ENCODE data around the gene ABCB1. TPM values are rescaled to one million over a fixed set of nuclear protein-coding genes. Genes with fewer than 3 reads are reported as not detected.
"Not testable (repeated sequence)": the region's sequence is repeated elsewhere in the genome, so short reads cannot be mapped to it uniquely, and the experiment has no call there.

ABCB1 gene
- polyA plus RNA-seq, 1 donor: 27.4 TPM

DNA sequence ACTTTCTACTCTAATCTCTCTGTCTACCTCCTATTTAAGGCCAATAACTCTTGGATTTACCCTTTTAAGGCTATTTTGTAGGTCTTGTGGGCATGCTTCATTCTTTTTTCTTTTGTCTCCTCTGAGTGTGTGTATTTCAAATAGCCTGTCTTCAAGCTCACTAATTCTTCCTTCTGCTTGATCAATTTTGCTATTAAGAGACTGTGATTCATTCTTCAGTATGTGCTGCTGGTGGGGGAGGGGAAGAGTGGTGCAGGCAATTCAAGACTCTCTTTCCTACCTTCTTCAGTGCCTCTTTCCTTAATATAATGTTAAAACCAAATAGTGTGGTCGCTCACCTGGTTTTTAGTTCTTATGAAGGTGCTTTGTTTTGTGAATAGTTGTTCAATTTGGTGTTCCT lies 20.0 kb downstream of the ABCB1 start:
- DNase-seq: no peak

DNA sequence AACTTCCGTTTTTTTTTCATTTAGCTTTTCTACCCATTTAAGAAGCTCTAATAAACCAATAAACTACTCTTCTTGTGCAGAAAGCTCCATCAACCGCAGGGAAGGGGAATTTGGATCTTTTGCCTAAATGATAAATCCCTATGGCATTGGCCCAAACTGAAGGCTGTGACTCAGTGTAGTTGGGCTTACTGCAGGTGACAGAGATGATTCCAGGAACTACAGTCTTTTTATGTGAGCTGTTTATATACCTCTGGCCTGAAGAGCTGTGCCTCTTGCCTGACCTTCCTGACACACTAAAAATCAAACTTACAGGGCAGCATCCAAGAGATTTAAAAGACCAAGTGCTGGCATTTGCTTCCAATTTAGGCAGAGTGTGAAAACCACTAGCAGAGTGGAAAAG lies 25.2 kb downstream of the ABCB1 start:
- no peak for DNase-seq

DNA sequence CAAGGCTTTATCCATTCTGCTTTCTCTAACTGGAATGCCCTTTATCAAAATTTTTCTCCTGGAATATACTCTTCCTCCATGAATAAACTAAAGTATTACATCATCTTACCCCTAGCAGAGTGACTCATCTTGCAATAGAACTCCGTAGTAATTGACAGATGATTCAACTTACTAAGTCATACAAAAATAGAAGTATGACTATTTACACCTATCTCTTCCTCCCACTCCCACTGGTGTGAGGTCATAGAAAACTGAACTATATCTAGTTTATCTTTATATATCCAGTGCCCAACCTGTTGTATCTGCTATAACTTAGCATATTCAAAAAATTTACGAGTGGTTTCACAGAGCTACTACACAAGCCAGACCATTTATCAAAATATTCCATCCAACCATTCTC lies 26.1 kb downstream of the ABCB1 start:
- DNase-seq: no peak

DNA sequence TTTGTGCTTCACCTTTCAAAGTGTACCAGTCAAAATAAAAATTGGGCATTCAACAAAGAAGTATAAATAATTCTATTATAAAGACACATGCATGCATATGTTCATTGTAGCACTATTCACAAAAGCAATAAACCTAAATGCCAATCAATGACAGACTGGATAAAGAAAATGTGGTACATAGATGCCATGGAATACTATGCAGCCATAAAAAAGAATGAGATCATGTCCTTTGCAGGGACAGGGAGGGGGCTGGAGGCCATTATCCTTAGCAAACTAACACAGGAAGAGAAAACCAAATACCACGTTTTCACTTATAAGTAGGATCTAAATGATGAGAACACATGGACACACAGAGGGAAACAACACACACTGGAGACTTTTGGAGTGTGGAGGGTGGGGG lies 28.2 kb downstream of the ABCB1 start:
- not testable (repeated sequence) for DNase-seq

DNA sequence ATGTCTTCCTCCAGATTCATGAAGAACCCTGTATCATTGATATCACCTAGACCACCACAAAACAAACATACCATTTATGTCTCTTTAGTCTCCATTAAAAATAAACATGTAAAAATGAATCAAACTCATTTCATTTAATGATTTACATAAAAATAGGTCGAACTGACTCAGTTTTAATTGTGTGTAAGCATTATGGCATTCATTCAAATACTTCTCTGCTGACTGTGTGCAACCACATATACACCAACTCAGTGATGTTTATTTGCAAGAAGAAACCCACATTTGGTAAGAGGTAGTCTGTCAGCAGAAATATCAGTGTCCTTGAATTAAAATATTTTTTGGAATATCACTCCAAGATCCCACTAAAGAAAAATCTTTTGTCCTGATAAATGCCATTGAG lies 30.5 kb downstream of the ABCB1 start:
- DNase-seq: no peak

DNA sequence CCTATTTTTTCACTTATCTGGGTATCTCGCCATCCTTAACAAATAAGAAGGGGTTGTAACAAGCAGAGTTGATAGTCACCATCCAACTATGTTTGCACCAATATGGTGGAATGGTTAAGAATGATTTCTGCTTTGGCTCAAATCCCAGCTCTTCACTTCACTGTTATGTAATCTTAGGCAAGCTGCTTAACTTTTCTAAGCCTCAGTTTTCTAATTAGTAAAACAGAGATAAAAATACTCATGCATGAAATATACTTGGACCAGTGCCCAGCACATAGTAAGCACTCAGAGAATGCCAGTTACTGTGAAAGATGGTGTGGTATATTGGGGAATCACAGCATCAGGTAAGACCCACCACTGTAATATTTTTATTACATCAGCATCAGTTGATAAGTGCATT lies 33.6 kb downstream of the ABCB1 start:
- no peak for DNase-seq

DNA sequence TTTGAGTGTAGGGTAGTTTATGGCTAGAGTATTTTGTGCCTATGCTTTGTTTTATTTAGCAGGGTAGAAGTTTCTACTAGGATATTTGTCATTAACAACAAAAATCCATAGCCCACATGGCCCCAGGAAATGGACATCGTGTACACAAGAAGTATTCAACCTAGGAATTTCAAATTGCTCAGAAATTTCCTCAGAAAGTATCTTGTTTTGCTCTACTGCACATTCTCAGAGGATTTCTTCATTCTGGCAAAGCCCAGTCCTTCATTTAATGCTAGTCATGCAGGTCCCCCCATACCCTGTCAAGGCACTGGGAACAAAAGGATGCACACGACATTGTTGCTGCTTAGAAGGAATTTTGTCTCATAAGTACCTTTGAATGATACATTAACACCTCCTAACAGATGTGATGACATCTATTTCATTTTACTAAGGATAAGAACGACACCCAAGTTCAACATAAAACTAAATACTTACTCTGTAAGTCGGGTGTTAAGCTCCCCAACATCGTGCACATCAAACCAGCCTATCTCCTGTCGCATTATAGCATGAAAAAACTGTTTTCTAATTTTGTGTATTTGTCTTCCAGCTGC lies 34.3 kb downstream of the ABCB1 start:
- no peak for DNase-seq

DNA sequence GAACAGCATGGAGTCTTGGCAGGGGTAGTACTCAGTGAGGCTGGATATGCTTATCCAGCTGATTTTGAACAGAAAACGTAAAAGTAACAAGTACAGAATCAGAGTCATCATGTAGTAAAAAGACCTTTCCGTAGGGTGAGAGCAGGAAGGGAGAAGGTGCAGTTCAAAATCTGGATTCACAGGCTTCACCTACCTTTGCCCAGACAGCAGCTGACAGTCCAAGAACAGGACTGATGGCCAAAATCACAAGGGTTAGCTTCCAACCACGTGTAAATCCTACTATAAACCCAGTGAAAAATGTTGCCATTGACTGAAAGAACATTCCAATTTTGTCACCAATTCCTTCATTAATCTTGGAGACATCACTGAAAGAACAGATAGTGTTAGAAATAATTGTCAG lies 34.8 kb downstream of the ABCB1 start:
- no peak for DNase-seq

DNA sequence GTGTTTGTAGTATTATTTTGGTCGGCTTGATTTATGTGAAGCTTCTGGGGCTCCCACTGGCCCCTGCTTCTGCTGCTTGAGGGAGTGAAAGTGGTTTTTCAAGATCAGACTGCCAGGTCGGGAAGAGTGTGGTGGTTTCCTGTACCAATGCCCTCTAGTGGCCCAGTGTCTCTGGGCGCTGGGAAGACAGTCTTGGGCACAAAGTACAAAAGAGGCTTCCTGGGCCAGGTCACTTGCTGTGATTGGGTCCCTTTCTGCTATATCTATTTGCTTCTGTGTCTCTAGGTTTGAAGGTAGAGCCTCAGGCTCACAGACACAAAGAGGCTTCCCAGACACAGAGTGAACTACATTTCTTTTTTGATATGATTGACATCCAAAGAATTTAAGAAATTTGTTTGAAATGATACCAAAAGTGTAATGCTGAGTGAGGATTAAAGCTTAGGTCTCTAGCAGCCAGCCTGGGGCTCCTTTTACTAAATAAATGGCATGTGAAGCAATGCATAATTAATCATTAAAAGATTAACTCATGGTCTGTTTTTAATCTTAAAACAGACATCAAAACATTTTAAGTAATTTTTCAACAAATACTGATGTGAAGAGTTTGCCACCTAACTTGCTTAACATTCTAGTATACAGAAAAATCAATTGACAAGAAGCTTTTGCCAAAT lies 36.3 kb downstream of the ABCB1 start:
- peak; percentile 6 for DNase-seq

DNA sequence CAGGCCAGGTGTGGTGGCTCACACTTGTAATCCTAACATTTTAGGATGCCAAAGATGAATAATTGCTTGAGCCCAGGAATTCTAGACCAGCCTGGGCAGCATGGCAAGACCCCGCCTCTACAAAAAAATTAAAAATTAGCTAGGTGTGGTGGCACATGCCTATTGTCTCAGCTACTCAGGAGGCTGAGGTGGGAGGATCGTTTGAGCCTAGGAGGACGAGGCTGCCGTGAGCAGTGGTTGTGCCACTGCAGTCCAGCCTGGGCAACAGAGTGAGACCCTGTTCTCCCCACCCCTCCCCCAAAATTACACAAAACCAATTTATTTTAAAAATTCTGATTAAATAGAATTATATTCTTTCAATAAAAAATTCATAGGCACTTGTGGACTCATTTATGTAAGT lies 39.0 kb downstream of the ABCB1 start:
- DNase-seq: no peak

DNA sequence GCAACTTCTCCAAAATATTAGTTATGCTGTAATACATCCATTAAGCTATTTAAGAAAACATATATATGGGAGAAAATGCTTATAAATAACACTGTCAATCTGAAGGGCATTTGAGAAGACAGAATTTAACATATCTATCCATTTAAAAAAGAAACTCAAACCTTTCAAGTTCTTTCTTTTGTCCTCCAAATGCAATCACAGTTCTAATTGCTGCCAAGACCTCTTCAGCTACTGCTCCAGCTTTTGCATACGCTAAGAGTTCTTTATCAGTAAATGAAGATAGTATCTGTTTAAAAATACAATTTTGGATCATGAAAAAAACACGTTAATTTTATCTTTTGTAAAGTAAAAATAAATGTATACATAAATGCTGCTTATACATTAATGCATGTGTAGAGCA lies 39.6 kb downstream of the ABCB1 start:
- no peak for DNase-seq

DNA sequence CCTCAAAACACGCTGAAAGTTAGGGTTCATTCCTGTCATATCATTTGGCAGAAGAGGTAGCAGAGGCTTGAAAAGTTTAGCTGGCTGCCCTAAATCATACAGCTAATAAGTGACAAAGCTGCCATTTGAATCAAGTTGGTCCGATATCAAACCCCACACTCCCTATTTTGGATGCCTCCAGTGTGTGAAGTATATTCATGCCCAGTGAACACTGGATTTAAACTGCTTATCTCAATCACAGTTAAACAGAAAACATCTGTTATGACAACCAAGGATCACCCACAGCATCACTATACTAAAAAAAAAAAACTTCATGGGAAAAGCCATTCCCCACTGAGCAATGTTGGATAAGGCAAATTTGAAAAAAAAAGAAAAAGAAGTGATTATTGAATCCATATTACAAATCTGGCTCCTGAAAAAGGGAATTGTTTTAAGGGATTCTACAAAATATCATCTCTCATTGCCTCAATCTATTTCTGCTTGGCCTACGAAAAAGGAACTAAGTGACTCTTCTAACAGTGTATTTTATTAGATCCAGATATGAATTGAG lies 48.3 kb downstream of the ABCB1 start:
- no peak for DNase-seq

DNA sequence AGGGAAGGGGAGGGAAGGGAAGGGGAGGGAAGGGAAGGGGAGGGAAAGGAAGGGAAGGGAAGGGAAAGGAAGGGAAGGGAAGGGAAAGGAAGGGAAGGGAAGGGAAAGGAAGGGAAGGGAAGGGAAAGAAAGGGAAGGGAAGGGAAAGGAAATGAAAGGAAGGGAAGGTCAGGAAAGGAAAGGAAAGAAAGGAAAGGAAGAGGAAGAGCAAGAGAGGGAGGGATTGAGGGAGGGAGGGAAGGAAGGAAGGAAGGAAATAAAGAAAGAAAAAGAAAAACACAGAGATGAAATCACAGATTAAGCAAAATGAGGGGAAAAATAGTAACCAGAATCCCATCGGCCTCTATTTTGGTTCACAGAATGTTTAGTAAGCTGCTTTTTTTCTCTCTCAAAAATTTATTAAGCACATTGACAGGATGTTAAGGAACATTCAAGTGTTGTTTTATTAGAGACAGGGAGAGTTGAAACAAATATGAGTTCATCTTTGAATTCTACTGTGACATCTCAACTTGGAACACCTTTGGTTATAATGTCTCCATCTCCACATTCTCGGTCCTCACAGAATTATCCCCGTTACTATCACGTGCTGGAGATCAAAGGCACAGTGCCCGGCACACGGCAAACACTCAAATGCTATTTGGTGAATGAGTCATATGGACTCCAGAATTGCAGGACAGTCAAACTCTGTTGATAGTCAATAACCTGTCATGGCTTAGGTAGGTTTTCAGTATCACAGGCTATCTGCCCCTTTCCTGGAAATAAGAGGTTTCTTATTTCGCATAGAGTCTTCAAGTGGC lies 52.4 kb downstream of the ABCB1 start:
- DNase-seq: no peak

DNA sequence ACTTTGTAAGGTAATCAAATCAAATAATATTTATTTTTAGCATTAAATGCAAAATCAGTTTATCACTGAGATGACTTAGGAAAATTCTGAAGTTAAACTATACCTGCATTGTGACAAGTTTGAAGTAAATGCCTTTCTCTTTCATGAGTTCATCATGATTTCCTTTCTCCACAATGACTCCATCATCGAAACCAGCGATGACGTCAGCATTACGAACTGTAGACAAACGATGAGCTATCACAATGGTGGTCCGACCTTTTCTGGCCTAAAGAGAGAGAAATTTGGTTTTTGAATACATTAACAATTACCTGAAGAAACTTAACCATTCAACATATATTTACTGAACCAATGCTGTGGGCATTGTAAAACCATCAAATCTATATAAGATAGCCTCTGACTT lies 54.9 kb downstream of the ABCB1 start:
- DNase-seq: no peak

DNA sequence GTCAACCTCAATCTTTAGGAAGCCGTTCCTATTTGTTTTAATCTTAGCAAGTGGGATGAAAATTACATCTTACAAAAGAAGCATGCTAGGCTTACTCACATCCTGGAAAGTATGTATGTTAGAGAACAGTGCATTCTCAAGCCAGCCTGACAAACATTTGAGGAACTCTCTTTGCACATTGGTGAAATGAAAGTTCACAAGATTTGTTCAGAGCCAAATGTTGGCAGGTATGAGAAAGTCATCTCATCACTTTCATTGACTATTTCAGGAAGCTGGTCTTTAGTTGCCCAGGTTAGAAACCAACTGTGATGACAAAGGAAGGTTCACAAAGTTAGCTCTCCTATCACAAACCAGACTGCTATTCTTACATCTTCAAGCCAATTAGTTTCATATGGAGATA lies 57.1 kb downstream of the ABCB1 start:
- DNase-seq: no peak

DNA sequence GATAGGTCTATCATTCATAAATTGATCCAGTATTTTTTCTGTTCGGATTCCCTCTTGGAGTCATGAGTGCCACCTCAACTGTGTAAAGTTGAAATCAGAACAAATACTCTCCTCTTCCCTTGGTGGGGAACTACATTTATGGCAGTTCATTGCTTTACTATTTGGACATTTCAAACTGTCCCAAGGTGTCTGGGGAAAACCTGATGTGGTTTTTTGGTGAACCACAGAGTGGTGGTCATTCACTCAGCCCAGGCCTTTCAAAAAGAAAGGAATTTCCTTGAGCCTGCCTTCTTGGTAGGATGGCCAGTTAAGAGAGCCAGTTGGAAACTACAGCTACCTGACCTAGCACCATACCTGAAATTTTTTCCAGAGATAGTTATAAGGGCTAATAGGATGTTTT lies 59.0 kb downstream of the ABCB1 start:
- DNase-seq: no peak

DNA sequence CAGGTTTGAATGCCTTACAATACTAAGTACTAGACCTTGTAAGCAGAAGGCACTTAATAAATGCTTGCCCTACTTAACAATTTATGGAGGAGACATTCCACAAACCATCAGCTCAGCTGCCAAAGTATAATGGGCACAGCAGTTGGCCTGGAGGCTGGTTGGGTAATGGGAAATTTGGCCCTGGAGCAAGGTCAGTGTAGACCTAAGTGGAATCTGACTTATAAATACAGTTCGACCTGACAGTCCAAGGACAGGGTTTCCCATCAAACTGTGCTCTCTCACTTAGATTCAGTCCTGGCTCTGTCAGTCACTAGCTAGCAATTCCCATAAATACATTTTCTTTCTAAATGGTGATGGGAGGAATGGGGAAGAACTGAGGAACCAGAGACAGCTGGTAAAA lies 62.6 kb downstream of the ABCB1 start:
- no peak for DNase-seq

DNA sequence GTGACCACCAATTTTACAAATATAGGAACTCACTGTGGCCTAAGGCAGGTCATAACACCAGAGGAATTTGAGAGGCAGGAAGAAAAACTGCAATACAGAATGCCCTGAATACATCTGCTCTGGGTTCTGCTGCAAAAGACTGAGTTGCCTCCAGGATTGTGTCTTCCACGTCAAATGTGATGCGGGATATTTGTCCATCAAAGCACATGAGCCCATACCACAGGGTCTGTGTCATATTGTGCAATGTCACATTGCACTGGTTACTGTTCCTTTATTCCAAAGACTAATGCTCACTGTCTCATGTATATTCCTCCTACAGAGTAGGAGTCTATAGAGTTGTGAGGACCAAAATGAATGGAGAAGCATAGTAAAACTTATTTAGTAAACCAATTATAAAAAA lies 66.6 kb downstream of the ABCB1 start:
- no peak for DNase-seq

DNA sequence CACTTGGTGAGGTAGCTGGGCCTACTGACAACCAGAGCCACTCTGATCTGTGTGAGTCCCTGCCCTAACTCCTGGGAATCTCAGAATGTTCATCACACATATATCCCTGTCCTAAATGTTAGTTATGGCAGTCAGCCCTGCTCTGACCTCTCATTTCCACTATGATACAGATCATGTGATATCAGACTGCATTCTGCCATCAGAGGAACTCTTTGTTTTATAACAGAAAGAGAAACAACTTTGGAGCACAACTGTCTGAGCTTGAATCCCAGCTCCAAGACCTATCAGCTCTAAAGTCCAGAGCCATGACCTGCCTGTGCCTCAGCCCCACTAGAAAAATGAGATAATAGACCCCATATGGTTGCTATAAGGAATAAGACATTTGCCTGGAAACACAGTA lies 70.6 kb downstream of the ABCB1 start:
- DNase-seq: no peak

DNA sequence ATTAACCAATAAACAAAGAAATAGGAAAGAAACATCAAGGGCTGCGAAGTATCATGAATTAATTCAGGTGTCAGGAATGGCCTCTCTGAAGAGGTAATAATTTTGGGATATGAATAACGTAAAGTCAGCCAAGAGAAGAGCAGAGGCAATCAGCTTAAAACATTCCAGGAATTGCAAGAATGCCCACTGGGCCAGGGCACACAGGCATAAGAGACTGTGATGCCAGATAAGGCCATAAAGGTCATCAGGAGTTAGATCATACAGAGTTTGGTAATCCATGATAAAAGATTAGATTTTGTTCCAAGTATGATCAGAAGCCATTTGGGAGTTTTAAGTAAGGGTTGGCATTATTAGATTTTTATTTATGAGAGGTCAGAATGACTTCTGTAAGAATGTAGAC lies 72.0 kb downstream of the ABCB1 start:
- DNase-seq: no peak

DNA sequence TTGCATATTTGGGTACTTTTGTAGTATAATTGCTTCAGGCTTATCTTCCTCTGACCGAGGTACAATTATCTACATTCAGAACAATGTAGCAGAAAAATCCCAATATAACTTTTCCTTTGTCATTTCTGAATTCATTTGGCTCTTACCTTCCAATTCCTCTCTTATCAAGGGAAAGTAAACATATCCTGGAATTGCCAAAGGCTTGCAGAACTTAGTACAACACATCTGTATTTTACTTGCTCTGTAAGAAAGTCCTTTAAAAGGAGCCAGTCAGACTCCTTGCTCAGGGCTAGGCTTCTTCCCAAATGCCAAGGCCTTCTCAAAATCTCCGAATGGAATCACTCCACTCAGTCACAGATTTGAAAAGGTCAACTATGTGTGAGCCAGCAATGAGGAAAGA lies 81.9 kb downstream of the ABCB1 start:
- DNase-seq: no peak

DNA sequence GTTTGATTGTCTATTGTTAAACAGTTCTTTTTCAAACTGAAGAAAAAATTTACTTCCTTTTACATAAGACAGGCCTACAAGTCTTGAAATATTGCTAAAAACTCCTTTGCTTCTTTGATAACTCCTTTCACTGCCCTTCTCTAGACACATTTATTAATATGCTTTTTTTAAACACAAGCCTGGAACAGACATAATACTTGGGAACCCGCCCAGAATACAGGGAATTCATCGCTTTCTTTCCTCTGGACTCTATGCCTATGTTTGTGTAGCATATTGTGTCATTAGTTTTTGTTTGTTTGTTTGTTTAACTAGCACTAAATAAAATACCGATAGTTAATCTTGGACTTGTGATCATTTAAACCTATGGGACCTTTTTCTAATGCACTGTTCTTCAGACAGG lies 82.8 kb downstream of the ABCB1 start:
- DNase-seq: no peak

DNA sequence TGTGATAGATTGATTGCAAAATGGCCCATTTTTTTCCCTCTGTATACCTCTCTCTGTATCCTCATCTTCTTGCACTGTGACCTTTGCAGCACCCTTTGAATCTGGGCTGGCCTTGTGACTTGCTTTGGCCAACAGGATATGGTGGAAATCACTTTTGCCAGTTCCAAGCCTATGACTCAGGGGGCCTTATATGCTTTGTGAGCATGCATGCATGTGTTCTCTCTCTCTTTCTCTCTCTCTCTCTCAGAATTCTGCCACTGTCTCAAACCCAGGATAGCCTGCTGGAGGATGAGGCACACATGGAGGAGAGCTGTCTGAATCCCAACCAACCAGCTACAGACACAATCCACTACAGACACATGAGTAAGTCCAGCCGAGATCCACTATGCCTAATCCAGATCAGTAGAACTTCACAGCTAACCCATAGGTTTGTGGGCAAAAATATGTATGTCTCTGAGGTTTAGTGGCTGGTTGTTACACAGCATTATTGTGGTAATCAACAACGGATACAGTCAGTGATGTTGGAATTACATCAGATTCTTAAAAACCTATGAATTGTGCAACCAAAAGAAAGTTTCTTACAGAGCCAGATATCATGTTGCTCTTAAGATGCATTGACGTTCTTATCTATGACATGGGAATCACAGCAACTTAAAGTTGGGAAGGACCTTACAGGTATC lies 83.4 kb downstream of the ABCB1 start:
- DNase-seq: no peak
